CD4-positive, alpha-beta memory T cell (primary cell): ENCODE data around the gene AGFG2. TPM values are rescaled to one million over a fixed set of nuclear protein-coding genes. Genes with fewer than 3 reads are reported as not detected.

Experiments used
- CTCF ChIA-PET: fragments of 350-600 bp; sonication (Branson Sonifier 250); formaldehyde crosslinking; loops from one replicate; lab custom pipeline; 2021; ENCODE audit warnings: inconsistent platforms; ENCODE audit not compliant: partially characterized antibody; lab: Charles Lee
- POLR2A ChIA-PET: fragments of 350-600 bp; sonication (Branson Sonifier 250); formaldehyde crosslinking; loops from one replicate; lab custom pipeline; 2021; ENCODE audit not compliant: partially characterized antibody; lab: Charles Lee
- DNase-seq, 5 donors: peaks; one replicate each; pipeline versions ENCODE4 v3.0.0 to v3.0.0-alpha.2; 2020 to 2022; ENCODE audit warnings: mixed read lengths in 1 of 5
- H3K27ac ChIP-seq: one replicate; pipeline ENCODE4 v1.7.0; 2013; ENCODE audit warnings: low read depth, low read length
- H3K27me3 ChIP-seq: 2 replicates; pipeline ENCODE4 v1.7.0; 2013; ENCODE audit warnings: mild to moderate bottlenecking, low read length, moderate library complexity; ENCODE audit not compliant: insufficient read depth
- H3K36me3 ChIP-seq: 2 replicates; pipeline ENCODE4 v1.7.0; 2013; ENCODE audit warnings: mild to moderate bottlenecking, low read length, moderate library complexity; ENCODE audit not compliant: insufficient read depth
- H3K4me1 ChIP-seq: 2 replicates; pipeline ENCODE4 v1.7.0; 2013; ENCODE audit warnings: mild to moderate bottlenecking, low read length, moderate library complexity; ENCODE audit not compliant: insufficient read depth
- H3K4me3 ChIP-seq, 2 donors: one replicate each; pipeline ENCODE4 v1.7.0; 2013; ENCODE audit warnings: low read length in 2 of 2, mild to moderate bottlenecking in 1 of 2
- H3K9me3 ChIP-seq, 2 donors: one replicate each; pipeline ENCODE4 v1.7.0; 2013; ENCODE audit warnings: low read length in 2 of 2, control low read depth in 1 of 2; ENCODE audit not compliant: control insufficient read depth in 1 of 2
- H3K27ac Mint-ChIP-seq, 7 donors: one replicate each; pipeline ENCODE4 v1.8.0; 2020 to 2021; ENCODE audit warnings: mixed read lengths in 7 of 7, mild to moderate bottlenecking in 6 of 7, inconsistent platforms in 3 of 7, moderate library complexity in 3 of 7
- H3K27me3 Mint-ChIP-seq, 2 donors: one replicate each; pipeline ENCODE4 v1.8.0; 2020 to 2021; ENCODE audit warnings: mixed read lengths in 2 of 2
- H3K36me3 Mint-ChIP-seq, 2 donors: one replicate each; pipeline ENCODE4 v1.8.0; 2020 to 2021; ENCODE audit warnings: mixed read lengths in 2 of 2, inconsistent platforms in 1 of 2, mild to moderate bottlenecking in 1 of 2
- H3K4me1 Mint-ChIP-seq, 4 donors: one replicate each; pipeline ENCODE4 v1.8.0; 2020 to 2021; ENCODE audit warnings: mixed read lengths in 4 of 4, mild to moderate bottlenecking in 1 of 4
- H3K4me3 Mint-ChIP-seq, 8 donors: one replicate each; pipeline ENCODE4 v1.8.0; 2020 to 2021; ENCODE audit warnings: mixed read lengths in 8 of 8, mild to moderate bottlenecking in 7 of 8, moderate library complexity in 6 of 8, inconsistent platforms in 3 of 8
- H3K9me3 Mint-ChIP-seq, 8 donors: one replicate each; pipeline ENCODE4 v1.8.0; 2020 to 2021; ENCODE audit warnings: mixed read lengths in 8 of 8, mild to moderate bottlenecking in 5 of 8, inconsistent platforms in 3 of 8, moderate library complexity in 1 of 8
- intact Hi-C: fragments of 100-400 bp; cut with micrococcal nuclease; formaldehyde crosslinking; loops from one replicate; pipeline ENCODE4 v1.15.1; 2023
- polyA plus RNA-seq, 2 donors: library from polyadenylated mRNA; unstranded; fragments of 300-500 nt; fragmentation: Illumina TruSeq; gene quantifications; one replicate each; pipeline ENCODE4 v1.2.3, GENCODE V29; 2021
- total RNA-seq, 2 experiments: library from RNA; stranded (reverse); gene quantifications; one replicate each; pipeline ENCODE4 v1.2.3, GENCODE V29; 2021

AGFG2 gene
- total and polyA plus RNA-seq, 4 experiments from 2014 or later = 19.7 to 58.3 (median 46.1) TPM

DNA sequence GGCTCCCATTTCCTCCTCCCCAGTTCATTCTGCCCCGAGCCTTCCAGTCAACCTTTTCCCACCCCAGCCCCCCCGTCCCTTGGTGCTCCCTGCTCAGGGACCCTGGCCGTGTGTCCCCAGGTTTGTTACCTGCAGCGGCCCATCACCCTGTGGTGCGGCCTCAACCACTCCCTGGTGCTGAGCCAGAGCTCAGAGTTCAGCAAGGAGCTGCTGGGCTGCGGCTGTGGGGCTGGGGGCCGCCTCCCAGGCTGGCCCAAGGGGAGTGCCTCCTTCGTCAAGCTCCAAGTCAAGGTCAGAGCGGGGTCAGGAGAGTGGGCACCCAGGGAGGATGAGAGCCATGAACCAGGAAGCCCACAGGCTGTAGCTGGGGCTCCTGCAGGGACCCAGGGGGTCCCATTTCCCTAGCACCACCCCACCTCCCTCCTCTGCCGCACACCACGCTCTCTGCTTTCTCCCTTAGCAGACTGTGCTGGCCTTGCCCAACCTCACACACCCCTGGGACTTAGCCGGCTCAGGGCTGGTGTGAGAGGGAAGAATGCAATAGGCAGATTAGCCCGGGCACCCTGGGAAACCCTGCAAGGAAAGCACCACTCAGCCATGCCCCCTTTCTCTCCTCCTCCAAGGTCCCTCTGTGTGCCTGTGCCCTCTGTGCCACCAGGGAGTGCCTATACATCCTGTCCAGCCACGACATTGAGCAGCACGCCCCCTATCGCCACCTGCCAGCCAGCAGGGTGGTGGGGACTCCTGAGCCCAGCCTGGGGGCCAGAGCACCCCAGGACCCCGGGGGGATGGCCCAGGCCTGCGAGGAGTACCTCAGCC is 61.1 kb downstream of the AGFG2 start:
- H3K4me1 ChIP-seq = peaks cover 14% of the 10 kb centered on the region
- ChIA-PET POLR2A (interaction anchor here (1.5 to 15.5 kb wide), 2 partner anchors 12 to 15 kb away, joined by 4 to 177 read pairs; partner anchors contain the start of genes FBXO24, LRCH4 and MOSPD3), CTCF (no interaction called here)
- no peaks in the 10 kb centered on the region for H3K27me3 Mint-ChIP-seq
- no peak for DNase-seq
- H3K4me3 Mint-ChIP-seq = no peak overlapping the region
- no peaks in the 10 kb centered on the region for H3K36me3 ChIP-seq
- no peaks in the 10 kb centered on the region for H3K9me3 ChIP-seq
- no peak overlapping the region for H3K27ac ChIP-seq
- H3K27me3 ChIP-seq = no peaks in the 10 kb centered on the region
- no peak overlapping the region for H3K27ac Mint-ChIP-seq
- H3K4me1 Mint-ChIP-seq = peaks cover 7 to 21% (median 10%) of the 10 kb centered on the region in 4 donors
- no peaks in the 10 kb centered on the region for H3K9me3 Mint-ChIP-seq
- H3K4me3 ChIP-seq = no peak overlapping the region
- H3K36me3 Mint-ChIP-seq = no peaks in the 10 kb centered on the region
- intact Hi-C loops = no loop called here

- H3K4me1 Mint-ChIP-seq = peaks cover 8 to 26% (median 13%) of the 10 kb centered on the region in 4 donors
- intact Hi-C loops = no loop called here
- no peaks in the 10 kb centered on the region for H3K9me3 ChIP-seq
- no peaks in the 10 kb centered on the region for H3K9me3 Mint-ChIP-seq
- no peak overlapping the region for H3K4me3 Mint-ChIP-seq
- H3K27ac Mint-ChIP-seq = no peak overlapping the region
- POLR2A ChIA-PET = interaction anchor here (15.5 kb wide), 1 partner anchor 16 kb away, joined by 177 read pairs; the partner anchor contains the start of genes FBXO24 and LRCH4
- CTCF ChIA-PET = no interaction called here
- H3K27ac ChIP-seq = no peak overlapping the region
- peaks cover 20% of the 10 kb centered on the region for H3K4me1 ChIP-seq
- H3K27me3 Mint-ChIP-seq = no peaks in the 10 kb centered on the region
- DNase-seq = no peak
- no peaks in the 10 kb centered on the region for H3K36me3 ChIP-seq
- no peak overlapping the region for H3K4me3 ChIP-seq
- no peaks in the 10 kb centered on the region for H3K27me3 ChIP-seq
- H3K36me3 Mint-ChIP-seq = no peaks in the 10 kb centered on the region
Observed at GRCh38 chr7:100600730-100601038, 61.7 kb downstream of the AGFG2 start.

DNA sequence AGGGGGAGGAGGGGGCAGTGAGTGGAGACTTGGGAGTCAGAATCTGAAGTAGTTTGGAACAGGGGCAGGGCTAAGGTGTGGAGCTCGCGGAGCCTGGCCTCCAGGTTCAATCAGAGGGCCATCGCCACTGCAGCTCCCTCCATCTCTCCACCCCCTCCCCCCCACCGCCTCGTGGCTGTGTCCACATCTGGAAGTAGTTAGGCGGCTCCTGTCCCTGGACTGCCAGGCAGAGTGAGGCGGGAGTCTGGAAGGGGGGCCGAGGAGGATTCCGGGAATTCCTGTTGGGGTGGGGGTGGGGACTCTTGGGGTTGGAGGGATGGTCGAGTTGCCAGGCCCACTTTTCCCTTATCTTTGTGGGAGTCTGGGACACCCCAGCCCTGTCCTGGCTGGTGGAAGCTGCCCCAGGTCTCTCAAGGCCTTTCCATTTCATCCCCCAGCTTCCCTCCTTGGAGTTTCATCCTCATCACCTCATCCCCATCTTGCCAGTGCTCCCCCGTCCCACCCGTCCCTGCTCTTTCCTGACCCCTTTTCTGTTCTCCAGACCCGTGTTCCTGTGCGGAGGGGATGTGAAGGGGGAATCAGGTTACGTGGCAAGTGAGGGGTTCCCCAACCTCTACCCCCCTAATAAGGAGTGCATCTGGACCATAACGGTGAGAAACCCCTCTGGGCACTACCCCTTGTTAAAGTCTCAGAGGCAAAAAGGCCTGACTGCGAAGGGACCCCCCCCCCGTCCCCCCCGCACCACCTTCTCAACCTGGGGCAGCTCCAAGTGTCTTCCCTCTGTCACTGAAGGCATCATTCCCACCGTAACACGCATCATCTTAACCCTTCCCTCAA is 64.1 kb downstream of the AGFG2 start:
- CTCF ChIA-PET = interaction anchor here (0.7 to 3.2 kb wide), 11 partner anchors 9 to 249 kb away, joined by 3 to 24 read pairs (median 3); partner anchors contain the start of genes FBXO24, LRCH4, MOSPD3 and POP7
- H3K27me3 ChIP-seq = no peaks in the 10 kb centered on the region
- intact Hi-C loops = no loop called here
- H3K9me3 ChIP-seq = no peaks in the 10 kb centered on the region
- peak overlapping the region; percentile 64 for H3K27ac ChIP-seq
- POLR2A ChIA-PET = interaction anchor here (0.7 to 15.5 kb wide), 13 partner anchors 8 to 249 kb away, joined by 3 to 177 read pairs (median 4); partner anchors contain the start of genes FBXO24, LRCH4, MEPCE and MOSPD3
- H3K27me3 Mint-ChIP-seq = no peaks in the 10 kb centered on the region
- H3K4me3 ChIP-seq = peak overlapping the region in 1 of 2 donors; percentile 53
- H3K4me1 ChIP-seq = peaks cover 21% of the 10 kb centered on the region
- peaks cover 11 to 39% (median 17%) of the 10 kb centered on the region in 4 donors for H3K4me1 Mint-ChIP-seq
- no peak for DNase-seq
- peak overlapping the region in 6 of 7 donors; percentile 60 to 94 (median 82) for H3K27ac Mint-ChIP-seq
- no peaks in the 10 kb centered on the region for H3K36me3 Mint-ChIP-seq
- H3K4me3 Mint-ChIP-seq = peak overlapping the region; percentile 53 to 87 (median 83)
- H3K36me3 ChIP-seq = no peaks in the 10 kb centered on the region
- H3K9me3 Mint-ChIP-seq = no peaks in the 10 kb centered on the region

DNA sequence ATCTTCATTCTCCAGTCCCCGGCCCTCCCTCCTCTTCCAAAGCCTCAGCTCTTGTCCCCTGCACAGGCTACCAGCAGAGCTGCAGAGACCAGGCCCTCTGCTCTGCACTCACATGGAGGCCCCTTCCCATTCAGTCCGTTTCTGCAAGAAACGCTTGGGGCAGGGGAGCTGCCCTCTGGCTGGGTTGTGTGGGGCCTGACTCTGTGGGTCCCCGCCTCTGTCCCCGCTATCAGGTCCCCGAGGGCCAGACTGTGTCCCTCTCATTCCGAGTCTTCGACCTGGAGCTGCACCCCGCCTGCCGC is 64.7 kb downstream of the AGFG2 start:
- H3K27ac ChIP-seq = peak overlapping the region; percentile 64
- intact Hi-C loops = loop anchor here (1.0 to 2.0 kb wide), 7 partner anchors 9 to 122 kb away; partner anchors contain the start of genes FBXO24, GNB2, LRCH4 and MOSPD3
- peak overlapping the region; percentile 60 to 95 (median 91) for H3K27ac Mint-ChIP-seq

DNA sequence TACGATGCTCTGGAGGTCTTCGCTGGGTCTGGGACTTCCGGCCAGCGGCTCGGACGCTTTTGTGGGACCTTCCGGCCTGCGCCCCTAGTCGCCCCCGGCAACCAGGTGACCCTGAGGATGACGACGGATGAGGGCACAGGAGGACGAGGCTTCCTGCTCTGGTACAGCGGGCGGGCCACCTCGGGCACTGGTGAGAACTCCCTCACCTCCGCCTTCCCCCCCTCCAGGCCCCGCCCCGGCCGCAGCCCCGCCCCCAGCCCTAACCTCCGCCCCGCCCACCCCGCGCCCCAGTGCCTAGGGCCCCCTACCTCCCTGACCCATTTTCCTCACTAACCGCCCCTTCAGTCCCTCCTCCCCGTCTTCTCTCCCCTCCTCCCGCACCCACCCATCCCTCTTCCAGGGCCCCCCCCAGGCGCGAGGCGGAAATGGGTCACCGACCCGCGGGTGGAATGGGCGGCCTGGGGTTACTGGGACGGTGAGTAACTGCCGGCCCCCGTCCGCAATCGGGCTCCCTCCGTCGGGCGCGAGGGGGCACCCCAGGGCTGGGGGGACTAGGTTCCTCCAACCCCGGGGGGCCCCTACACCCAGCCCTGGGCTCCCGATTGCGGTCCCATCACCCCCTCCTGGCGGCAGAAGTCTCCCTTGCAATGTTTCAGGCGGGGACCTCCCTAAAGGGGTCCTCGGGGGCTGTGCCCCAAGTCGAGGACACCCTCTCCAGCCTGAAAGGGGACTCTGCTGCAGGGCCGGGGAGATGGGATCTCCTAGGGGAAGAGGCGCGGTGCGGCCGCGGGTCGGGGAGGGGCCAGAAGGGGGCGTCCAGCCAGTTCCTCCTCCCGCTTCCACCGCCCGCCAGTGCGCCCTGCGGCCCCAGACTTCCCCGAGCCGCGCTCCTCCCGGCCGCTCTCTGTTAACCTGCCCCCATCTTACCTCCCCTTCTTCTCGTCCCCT is 65.3 kb downstream of the AGFG2 start:
- DNase-seq = peak; percentile 63 to 83 (median 68)
- ChIA-PET CTCF (interaction anchor here (0.6 to 3.2 kb wide), 17 partner anchors 8 to 89 kb away, joined by 3 to 24 read pairs (median 4); partner anchors contain the start of genes FBXO24, LRCH4 and MOSPD3), POLR2A (interaction anchor here (0.7 to 15.5 kb wide), 15 partner anchors 9 to 248 kb away, joined by 3 to 177 read pairs (median 4); partner anchors contain the start of genes FBXO24, LRCH4, MEPCE and MOSPD3)
- peak overlapping the region; percentile 64 for H3K27ac ChIP-seq
- Mint-ChIP-seq H3K4me1 (peaks cover 9 to 35% (median 16%) of the 10 kb centered on the region in 4 donors), H3K9me3 (no peaks in the 10 kb centered on the region), H3K4me3 (peak overlapping the region; percentile 78 to 93 (median 87)), H3K27me3 (no peaks in the 10 kb centered on the region), H3K36me3 (no peaks in the 10 kb centered on the region), H3K27ac (peak overlapping the region; percentile 71 to 95 (median 91))
- H3K4me1 ChIP-seq = peaks cover 21% of the 10 kb centered on the region
- H3K9me3 ChIP-seq = no peaks in the 10 kb centered on the region
- no peaks in the 10 kb centered on the region for H3K27me3 ChIP-seq
- intact Hi-C loops = loop anchor here (1.0 to 2.0 kb wide), 7 partner anchors 8 to 121 kb away; partner anchors contain the start of genes FBXO24, GNB2, LRCH4 and MOSPD3
- peak overlapping the region; percentile 34 to 58 for H3K4me3 ChIP-seq
- H3K36me3 ChIP-seq = no peaks in the 10 kb centered on the region

More for the DNA sequence above, 64.7 kb downstream of the AGFG2 start:
- CTCF ChIA-PET = interaction anchor here (0.7 to 3.2 kb wide), 7 partner anchors 9 to 88 kb away, joined by 3 to 24 read pairs (median 3); partner anchors contain the start of genes FBXO24, LRCH4 and MOSPD3
- H3K4me1 ChIP-seq = peaks cover 21% of the 10 kb centered on the region
- no peaks in the 10 kb centered on the region for H3K36me3 ChIP-seq
- H3K4me1 Mint-ChIP-seq = peaks cover 9 to 35% (median 16%) of the 10 kb centered on the region in 4 donors
- H3K36me3 Mint-ChIP-seq = no peaks in the 10 kb centered on the region
- H3K9me3 Mint-ChIP-seq = no peaks in the 10 kb centered on the region
- peak overlapping the region; percentile 78 to 87 (median 83) for H3K4me3 Mint-ChIP-seq
- no peaks in the 10 kb centered on the region for H3K9me3 ChIP-seq
- DNase-seq = peak in 1 of 5 donors; percentile 12
- POLR2A ChIA-PET = interaction anchor here (0.7 to 15.5 kb wide), 13 partner anchors 9 to 249 kb away, joined by 3 to 177 read pairs (median 4); partner anchors contain the start of genes FBXO24, LRCH4, MEPCE and MOSPD3
- no peaks in the 10 kb centered on the region for H3K27me3 ChIP-seq
- H3K27me3 Mint-ChIP-seq = no peaks in the 10 kb centered on the region
- H3K4me3 ChIP-seq = peak overlapping the region; percentile 34 to 53
